ENCODE data around the gene ZBTB20.

- no peak for TF ChIP-seq ZFP30 (CRISPR knock-in tag; IDR thresholded peaks at IDR 0.05)
- no peak for TF ChIP-seq ZNF8 (CRISPR knock-in tag; IDR thresholded peaks at IDR 0.05)
- no peak for TF ChIP-seq ARNTL (CRISPR knock-in tag; IDR thresholded peaks at IDR 0.05; ENCODE audit: borderline replicate concordance, low read depth)
- TF ChIP-seq ESRRG (CRISPR knock-in tag; IDR thresholded peaks at IDR 0.05) = no peak
- TF ChIP-seq, protein P1, sequence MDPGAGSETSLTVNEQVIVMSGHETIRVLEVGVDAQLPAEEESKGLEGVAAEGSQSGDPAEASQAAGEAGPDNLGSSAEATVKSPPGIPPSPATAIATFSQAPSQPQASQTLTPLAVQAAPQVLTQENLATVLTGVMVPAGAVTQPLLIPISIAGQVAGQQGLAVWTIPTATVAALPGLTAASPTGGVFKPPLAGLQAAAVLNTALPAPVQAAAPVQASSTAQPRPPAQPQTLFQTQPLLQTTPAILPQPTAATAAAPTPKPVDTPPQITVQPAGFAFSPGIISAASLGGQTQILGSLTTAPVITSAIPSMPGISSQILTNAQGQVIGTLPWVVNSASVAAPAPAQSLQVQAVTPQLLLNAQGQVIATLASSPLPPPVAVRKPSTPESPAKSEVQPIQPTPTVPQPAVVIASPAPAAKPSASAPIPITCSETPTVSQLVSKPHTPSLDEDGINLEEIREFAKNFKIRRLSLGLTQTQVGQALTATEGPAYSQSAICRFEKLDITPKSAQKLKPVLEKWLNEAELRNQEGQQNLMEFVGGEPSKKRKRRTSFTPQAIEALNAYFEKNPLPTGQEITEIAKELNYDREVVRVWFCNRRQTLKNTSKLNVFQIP (CRISPR knock-in tag; IDR thresholded peaks at IDR 0.05; ENCODE audit: borderline replicate concordance, low read depth) = no peak
- TF ChIP-seq CREB5 (CRISPR knock-in tag; IDR thresholded peaks at IDR 0.05; ENCODE audit: low read depth) = no peak
- TF ChIP-seq PATZ1 (CRISPR knock-in tag; IDR thresholded peaks at IDR 0.05; ENCODE audit: borderline replicate concordance) = no peak
- no peak for TF ChIP-seq RARB (CRISPR knock-in tag; IDR thresholded peaks at IDR 0.05)
- TF ChIP-seq TCF4 (CRISPR knock-in tag; IDR thresholded peaks at IDR 0.05; ENCODE audit: borderline replicate concordance) = no peak
- no peak for TF ChIP-seq SNAI2 (CRISPR knock-in tag; IDR thresholded peaks at IDR 0.05)
- TF ChIP-seq ZFP3 (CRISPR knock-in tag; IDR thresholded peaks at IDR 0.05) = no peak
- TF ChIP-seq GLIS3 (CRISPR knock-in tag; IDR thresholded peaks at IDR 0.05) = no peak
- TF ChIP-seq ZNF70 (CRISPR knock-in tag; IDR thresholded peaks at IDR 0.05) = no peak
Measured at GRCh38 chr3:114374433-114374990, 772.6 kb downstream of the ZBTB20 start.

Measured in SK-N-SH treated with all-trans-retinoic acid at 6 μM for 48 hours (cell line).